ENCODE results near the gene ZC3H14.

- TF ChIP-seq, protein P1, sequence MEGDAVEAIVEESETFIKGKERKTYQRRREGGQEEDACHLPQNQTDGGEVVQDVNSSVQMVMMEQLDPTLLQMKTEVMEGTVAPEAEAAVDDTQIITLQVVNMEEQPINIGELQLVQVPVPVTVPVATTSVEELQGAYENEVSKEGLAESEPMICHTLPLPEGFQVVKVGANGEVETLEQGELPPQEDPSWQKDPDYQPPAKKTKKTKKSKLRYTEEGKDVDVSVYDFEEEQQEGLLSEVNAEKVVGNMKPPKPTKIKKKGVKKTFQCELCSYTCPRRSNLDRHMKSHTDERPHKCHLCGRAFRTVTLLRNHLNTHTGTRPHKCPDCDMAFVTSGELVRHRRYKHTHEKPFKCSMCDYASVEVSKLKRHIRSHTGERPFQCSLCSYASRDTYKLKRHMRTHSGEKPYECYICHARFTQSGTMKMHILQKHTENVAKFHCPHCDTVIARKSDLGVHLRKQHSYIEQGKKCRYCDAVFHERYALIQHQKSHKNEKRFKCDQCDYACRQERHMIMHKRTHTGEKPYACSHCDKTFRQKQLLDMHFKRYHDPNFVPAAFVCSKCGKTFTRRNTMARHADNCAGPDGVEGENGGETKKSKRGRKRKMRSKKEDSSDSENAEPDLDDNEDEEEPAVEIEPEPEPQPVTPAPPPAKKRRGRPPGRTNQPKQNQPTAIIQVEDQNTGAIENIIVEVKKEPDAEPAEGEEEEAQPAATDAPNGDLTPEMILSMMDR (IDR thresholded peaks at IDR 0.05; ENCODE audit: borderline replicate concordance, extremely low read depth, low read length, poor library complexity, severe bottlenecking) = no peak
- no peak for TF ChIP-seq EZH2 (IDR thresholded peaks at IDR 0.05; ENCODE audit: borderline replicate concordance, low read depth, low read length, severe bottlenecking)
Observed at GRCh38 chr14:88621100-88621499, 58.3 kb downstream of the ZC3H14 start.

Data from DND-41 (cell line).